HT1080 (cell line): ENCODE data around the gene ARHGEF37. TPM values are rescaled to one million over a fixed set of nuclear protein-coding genes. Genes with fewer than 3 reads are reported as not detected.

ENCODE experiments used
- DNase-seq: peaks from one replicate; pipeline ENCODE4 v3.0.0-alpha.2; 2015; ENCODE audit warnings: low read depth
- total RNA-seq: library from RNA; depleted of rRNA; stranded (reverse); fragments of >200 nt; shearing (Covaris generic); gene quantifications from 2 replicates; pipeline ENCODE4 v1.2.3, GENCODE V29; 2014

ARHGEF37 gene
- total RNA-seq, 1 experiment from 2014 or later, result 0.02 TPM

DNA sequence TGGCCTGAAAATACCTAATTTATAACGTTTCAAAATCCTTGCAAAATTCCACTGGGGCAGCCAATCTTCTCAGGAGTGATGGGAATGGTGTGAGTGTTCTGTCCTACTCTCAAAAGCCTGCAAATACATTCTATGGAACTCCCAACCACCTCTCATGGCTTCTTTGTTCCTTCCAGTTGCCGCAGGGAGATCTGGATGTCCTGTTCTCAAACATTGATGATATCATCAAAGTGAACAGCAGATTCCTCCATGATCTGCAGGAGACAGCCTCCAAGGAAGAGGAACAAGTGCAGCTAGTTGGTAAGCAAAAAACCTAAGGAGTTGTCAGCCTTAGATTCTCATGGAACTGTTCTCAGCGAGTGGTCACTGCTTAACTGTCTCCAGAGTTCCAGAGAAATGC lies 19.6 kb downstream of the ARHGEF37 start:
- no peak for DNase-seq

DNA sequence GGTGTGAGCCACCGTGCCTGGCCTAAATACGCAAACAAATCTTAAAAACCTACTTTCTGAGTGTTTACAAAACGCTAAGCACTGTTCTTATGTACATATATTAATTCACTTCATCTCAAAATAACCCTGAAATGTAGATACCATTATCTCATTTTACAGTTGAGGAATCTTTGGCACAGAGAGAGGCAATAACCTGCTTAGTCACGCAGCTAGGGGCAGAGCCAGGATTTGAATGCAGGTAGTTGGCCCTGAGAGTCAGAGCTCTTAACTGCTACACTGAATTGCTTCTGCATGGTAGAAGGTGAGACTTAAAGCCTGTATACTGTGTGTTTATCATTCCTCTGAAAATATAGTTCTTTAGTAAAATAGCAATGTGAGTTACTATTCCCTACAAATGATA lies 21.9 kb downstream of the ARHGEF37 start:
- DNase-seq, result no peak

DNA sequence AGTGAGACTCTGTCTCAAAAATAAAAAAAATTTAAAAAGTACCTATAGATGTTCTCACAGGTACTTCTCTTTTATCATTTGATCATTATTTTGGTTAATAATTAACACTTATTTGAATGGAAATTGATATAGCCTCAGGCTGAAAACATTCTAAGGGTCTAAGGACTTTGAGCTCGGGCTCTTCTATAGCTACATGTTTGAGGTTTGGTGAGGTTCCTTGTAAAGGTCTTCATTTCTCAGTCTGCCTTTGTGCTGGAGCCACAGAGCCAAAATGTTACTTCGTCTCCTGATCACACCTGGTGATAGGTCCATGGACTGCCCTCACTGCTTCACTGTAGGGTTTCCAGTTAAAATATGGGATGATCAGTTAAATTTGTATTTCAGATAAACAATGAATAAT lies 22.6 kb downstream of the ARHGEF37 start:
- DNase-seq, result no peak

DNA sequence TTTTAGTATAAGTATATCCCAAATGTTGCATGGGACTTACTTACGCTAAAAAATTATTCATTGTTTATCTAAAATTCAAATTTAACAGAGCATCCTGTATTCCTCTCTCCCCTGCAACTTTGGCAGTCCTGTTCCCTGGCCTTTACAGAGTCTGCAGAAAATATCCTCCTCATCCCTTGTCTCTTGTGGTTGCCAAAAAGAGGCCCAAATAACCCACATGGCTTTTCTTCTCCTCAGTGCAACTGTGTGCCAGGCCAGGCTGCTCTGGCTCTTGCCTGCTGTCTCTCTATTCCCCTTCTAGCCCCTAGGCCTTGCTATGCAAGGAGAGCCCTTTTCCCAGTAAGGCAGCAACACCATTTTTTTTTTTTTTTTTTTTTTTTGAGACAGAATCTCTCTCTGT lies 23.0 kb downstream of the ARHGEF37 start:
- no peak for DNase-seq

DNA sequence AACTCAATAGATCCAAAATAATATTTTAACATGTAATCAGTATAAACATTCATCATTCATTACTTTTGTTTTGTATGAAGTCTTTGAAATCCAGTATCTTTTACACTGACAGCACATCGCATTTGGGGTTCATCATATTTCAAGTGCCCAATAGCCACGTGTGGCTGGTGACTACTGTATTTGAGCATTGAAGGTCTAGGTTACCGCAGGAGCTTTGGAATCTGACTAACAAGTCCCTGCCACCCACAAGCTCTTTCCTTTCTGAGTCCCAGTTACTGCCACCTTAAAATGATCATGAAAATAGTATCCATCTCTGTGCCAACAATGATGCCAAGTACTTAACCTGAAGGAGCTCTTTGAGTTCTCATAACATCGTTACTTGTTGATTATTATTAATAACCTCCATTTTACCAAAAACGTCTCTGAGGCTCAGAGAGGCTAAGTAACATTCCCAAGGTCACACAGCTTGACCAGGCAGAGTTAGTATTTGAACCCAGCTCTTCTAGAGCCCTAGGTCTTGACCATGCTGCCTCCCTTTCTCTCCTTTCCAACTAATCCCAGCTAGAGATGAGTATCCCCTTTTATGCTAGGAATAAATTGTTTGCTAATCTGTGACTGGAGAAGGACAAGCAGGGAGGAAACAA lies 24.2 kb downstream of the ARHGEF37 start:
- peak; percentile 31 for DNase-seq

DNA sequence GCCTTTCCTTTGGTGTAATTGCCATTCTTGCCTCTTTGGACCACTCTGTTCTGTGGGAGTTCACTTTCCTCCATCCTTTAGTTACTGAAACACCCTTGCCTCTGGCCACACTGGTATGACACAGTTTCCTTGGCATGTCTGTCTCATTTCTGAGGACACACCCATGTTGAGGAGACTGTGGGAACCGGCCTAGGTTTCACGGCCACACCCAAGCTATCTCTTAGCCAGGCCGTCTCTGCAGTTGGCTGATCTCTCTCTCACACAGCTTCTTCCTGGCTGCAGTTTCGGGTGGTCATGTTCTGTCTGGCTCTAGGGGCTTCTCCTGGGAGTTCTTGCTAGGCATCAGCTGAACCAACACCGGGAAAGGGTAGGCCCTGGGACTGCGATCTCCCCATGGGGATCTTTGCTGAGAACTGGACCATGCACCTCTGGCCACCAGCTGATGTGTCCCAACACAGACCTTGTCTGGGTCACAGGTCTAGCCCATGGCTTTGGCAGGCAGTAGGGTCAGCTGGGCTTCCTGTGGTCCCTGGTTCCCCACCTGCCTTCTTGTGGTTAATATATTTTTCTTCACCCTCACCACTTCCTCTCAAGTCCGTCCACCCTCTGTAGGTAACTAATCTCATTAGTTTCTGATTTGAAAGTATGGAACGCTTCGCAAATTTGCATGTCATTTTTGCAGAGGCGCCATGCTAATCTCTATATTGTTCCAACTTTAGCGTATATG lies 24.9 kb downstream of the ARHGEF37 start:
- peak; percentile 92 for DNase-seq

DNA sequence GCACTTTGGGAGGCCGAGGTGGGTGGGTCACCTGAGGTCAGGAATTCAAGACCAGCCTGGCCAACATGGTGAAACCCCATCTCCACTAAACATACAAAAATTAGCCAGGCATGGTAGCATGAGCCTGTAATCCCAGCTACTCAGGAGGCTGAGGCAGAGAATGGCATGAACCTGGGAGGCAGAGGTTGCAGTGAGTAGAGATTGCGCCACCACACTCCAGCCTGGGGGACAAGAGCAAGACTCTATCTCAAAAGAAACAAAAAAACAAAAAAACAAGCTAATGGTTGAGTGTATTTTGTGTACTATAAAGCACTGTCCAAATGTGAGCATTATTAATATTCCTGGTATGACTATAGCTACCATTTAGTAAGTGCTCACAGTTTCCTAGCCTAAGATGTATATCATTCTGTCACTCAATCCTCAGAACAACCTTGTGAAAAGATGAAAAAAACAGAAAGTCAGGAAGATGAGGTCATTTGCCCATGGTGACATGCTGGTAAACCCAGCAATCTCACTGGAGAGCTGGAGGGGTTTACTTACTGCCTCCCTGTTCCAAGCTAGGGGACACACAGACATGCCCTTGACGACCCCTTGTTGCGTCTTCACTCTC lies 27.7 kb downstream of the ARHGEF37 start:
- no peak for DNase-seq

DNA sequence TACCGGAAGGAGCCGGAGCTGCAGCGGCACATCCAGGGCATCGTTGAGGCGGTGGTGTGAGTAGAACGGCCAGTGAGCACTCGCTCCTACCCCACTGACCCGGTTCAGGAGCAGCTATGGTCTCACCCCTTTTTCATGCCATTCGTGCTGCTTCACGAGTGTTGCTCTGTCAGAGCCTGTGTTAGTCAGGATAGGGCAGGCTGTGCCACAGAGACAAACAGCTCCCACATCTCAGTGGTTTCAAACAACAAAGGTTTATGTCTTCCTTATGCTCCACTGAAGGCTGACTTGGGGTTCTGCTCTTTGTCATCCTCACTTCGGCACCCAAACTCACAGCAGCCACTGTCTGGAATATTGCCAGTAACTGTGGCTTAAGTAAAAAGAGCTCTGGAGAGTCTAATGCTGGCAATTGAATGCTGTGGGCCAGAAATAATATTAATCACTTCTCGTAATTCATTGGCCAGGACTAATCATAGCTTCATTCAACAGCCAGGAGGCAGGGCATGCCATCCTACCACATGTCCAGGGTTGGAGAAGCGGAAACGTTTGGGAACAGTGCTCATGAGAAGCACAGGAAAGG lies 28.4 kb downstream of the ARHGEF37 start:
- no peak for DNase-seq

DNA sequence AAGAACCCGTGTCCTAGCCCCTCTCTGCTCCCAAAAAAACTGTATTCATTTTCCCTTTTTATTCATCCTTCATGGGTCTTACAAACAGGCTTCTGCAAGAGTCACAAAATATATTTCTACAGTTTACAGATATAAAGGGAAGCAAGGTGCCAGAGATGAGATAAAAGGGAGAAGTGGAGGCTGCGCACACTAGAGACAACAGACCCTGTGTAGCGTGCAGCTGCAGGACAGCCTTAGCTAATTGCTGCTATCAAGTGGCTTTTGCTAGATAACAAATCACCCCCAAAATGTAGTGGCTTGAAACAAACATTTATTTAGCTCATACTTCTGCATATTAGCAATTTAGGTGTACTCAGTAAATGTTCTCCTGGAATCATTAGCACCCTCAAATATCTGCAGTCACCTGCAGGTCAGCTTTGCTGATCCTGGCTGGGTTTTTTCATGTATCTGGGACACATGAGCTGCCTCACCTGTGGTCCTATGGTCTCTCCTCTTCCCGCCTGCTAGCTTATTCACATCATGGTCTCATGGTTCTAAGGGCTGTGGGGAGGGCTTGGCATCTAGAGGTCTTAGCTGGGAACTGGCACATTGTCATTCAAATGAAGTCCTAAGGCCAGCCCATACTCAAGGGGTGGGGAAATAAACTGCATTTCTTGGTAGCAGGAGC lies 29.4 kb downstream of the ARHGEF37 start:
- DNase-seq, result no peak

DNA sequence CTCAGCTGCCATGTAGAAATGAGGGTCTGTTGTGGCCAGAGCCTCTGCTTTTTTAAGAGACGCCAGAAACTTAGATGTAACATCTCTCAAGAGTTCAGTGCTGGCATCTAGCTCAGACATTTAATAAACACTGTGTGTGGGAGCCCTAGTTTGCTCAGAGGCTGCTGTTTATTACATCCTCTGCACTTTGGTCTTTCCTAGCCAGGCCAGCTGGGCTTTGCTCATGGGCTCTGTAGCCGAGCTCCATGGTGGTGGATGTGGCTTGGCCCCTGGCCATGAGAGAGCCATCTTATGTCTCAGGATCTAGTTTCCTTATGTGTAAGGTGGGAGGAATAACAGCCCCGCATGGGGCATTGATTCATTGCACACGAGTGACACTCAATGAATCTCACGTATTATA lies 30.0 kb downstream of the ARHGEF37 start:
- peak; percentile 76 for DNase-seq

DNA sequence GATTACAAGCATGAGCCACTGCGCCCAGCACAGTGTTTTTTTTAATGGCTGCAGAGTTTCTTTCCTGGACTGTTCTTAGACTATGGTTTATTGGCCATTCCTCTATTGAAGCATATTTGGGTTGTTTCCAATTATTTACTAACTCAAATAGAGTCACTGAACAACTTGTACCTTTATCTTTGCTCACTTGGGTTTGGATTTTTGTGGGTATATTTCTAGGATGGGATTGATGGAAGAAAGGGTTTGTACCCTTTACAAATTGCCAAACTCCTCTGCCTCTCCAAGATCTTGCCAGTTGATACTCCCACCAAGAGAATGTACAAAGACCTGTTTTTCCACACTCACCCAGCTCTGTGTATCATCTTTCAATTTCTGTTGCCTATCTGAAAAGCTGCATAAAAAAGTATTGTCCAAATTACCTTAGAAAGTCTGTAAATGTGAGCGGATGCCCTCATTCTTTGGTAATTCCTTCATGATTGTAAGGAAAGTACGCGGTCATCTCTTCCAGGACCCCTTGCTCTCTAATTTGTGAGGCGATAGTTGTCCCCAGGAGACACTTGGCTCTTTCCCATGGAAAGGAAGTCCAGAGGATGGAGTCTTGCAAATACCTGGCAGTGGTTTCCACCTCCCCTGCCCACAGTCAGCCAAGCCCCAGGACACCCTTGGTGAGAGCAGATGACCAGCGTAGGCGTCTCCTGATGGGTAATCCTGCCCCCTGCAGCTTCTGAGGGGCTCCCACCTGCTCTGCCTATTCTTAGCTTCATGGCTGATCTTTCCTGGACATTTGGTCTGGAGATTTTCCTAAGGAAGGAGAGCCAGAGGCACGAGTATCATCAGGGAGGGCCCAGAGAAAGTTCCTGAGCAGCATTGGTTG lies 33.0 kb downstream of the ARHGEF37 start:
- no peak for DNase-seq

DNA sequence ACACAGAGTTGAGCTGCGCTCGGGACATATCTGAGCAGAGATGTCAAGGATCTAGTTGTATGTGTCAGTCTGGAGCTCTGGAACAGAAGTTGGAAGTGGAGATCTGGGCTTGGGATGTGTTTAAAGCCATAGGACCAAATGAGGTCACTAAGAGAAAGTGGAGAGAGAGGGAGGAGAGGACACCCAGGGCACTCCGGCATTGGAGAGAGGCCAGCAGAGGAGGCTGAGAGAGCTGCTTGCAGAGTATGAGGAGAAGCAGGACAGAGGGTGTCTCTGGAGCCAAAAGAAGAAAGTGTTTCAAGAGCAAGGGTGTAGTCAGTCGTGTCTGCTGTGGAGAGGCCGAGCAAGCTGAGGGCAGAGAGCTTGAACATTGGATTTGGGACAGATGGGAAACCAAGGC lies 34.7 kb downstream of the ARHGEF37 start:
- no peak for DNase-seq

DNA sequence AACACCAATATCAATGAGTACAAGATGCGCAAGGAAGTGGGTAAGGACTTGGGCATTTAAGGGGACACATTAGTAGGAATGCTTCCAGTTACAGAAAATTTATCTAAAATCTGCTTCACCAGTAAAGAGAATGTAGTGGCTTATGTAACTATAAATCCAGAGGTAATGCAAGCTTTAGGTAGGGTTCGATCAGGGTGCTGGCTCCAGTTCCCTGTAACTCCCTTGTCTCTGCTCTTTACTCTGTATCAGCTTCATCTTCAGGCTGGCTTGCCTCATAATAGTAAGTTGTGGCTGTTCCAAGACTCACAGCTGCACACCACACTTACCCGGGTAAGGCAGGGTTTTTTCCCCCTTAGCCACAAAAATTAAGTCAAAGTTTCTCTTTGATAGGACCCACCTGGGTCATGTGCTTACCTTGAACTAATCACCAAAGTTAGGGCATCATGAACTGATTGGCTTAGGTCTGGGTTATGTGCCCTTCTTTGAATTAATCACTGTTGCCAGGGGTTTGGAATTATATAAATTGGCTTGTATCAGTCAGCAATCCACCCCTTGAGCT lies 35.5 kb downstream of the ARHGEF37 start:
- no peak for DNase-seq

DNA sequence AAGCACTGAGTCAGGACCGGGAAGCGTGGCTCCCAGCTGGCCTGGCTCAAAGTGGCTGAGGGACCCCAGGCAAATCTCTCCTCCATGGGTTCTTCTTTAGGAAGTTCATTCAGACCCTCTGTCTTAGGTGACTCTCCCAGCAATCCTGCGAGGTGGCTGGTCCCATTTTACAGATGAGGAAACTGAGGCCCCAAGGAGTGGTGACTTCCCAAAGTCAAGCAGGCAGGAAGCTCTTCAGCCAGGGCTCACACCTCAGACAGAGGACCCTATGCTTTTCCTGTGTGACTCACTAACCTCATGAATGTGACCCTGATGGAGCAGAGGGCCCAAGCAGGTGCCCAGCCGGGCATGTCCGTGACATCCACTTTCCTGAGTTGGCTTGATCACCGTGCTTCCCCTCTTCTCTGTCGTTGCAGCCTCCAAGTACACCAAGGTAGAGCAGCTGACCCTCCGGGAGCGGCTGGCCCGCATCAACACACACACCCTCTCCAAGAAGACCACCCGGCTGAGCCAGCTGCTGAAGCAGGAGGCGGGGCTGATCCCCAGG lies 36.5 kb downstream of the ARHGEF37 start:
- DNase-seq, result peak; percentile 36

DNA sequence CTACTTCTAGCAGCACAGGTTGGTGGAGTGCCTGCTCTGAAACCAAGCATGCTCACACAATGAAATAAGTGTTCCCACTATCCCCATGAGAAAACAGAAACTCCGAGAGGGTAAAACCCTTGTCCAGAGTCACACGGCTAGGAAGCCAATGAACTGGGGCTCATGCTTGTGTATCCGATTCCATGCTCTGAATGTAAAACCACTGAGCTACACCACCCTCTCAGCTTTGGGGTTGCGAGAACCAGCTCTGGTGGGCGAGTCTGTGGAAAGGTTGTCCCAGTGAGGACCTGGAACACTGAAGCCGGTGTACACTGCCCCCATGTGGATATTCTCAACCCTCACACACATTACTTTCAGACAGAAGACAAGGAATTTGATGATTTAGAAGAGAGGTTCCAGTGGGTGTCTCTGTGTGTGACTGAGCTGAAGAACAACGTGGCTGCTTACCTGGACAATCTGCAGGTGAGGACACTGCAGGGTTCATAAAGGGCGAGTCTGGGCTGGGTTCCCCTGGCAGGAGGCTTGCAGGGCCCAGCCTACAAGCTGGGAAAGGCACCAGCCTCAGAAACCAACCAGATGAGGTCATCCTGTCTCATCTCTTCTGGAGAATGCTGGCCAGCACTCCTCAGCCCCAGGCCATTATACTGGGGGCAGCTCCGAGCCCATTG lies 37.4 kb downstream of the ARHGEF37 start:
- DNase-seq, result peak; percentile 70

DNA sequence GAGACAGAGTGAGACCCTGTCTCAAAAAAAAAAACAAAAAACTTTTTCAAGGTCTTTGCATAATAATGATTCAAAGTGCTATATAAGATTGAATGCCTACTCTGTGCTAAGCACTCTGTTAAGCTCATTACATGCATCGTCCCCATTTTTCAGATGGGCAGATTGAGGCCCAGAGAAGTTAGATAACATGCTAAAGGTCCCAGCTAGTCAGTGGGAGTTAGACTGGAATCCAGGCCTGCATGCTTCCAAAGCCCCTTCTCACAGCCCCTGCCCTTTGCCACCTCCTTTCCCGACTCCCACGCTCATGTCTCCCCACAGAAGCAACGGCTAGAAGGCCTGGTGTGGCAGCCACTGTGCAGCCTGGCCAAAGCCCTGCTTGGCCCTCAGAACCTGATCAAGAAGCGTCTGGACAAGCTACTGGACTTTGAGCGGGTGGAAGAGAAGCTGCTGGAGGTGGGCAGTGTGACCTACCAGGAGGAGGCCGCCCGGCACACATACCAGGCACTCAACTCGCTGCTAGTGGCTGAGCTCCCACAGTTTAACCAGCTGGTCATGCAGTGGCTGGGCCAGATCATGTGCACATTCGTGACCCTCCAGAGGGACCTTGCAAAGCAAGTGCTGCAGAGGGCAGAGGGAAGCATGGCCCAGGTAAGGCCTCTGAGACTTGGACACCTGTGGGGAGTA lies 40.3 kb downstream of the ARHGEF37 start:
- DNase-seq, result no peak

DNA sequence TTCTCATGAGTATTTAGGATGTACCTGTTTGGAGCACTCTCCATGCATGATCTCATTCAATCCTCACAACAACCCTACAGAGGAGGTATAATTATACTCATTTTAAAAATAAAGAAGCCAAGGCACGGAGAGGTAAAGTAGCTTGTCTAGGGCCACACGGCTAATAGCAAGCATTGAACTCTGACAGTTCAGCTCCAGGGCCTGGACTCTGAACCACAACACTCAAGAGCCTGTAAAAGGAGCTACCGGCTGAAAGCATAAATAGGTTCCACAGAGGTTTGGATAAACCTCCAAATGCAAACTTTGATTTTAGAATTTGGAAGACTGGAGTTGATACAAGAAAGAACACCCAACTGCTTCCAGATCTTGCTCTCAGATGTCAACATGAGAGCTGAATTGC lies 41.2 kb downstream of the ARHGEF37 start:
- DNase-seq, result no peak

DNA sequence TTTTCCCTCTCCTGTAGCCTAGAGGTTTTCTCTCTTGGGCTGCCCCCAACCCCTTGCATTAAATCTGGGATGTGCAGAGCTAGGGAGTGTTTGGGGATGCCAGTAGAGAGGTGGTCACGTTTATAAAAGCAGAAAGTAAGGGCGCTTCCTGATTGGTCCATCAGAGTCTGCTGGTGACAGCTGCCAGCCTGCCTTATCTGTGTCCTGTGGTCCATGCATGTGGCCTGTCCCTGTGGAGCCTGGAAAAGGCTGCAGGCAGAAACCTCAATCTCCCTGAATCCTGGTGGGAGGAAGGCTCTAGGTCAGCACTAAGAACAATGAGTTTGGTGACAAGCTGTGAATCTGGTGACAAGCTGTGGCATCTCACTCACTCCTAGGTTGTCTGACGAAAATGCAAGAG lies 42.2 kb downstream of the ARHGEF37 start:
- no peak for DNase-seq

DNA sequence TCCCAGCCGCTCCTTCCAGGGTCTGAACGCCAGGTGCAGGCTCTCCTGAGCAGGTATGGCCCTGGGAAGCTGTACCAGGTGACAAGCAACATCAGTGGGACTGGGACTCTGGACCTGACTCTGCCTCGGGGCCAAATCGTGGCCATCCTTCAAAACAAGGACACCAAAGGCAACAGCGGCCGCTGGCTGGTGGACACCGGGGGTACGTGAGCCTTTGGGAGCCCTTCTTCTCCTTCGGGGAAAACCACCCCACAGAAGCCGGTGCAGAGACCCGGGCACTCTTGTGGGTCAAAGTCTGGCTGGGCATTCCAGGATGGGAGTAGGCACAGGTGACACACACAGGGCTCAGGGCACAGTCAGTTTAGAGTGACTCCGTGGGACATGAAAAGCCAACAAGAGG lies 45.8 kb downstream of the ARHGEF37 start:
- no peak for DNase-seq
